ENCODE data around the gene ZNF366.

Gene ZNF366

DNA sequence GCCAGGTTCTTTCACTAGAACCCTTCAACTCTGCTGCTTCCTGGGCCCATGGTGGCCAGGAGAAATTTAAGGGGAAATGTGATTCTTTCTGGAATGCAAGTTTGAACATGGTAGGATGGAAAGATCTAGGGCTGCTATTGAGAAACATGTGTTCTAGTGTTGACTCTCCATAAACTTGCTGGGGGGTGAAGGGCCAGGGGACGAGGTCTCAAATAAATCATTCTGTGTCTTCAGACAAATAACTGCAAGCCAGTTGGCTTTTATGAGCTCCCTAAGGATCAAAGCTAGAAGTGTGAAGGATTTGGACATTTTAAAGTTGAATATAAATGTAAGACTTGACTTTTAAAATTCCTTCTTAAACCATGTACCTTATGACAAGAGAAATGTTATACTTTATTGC lies 78.5 kb downstream of the ZNF366 start:
- TF ChIP-seq, protein P1, sequence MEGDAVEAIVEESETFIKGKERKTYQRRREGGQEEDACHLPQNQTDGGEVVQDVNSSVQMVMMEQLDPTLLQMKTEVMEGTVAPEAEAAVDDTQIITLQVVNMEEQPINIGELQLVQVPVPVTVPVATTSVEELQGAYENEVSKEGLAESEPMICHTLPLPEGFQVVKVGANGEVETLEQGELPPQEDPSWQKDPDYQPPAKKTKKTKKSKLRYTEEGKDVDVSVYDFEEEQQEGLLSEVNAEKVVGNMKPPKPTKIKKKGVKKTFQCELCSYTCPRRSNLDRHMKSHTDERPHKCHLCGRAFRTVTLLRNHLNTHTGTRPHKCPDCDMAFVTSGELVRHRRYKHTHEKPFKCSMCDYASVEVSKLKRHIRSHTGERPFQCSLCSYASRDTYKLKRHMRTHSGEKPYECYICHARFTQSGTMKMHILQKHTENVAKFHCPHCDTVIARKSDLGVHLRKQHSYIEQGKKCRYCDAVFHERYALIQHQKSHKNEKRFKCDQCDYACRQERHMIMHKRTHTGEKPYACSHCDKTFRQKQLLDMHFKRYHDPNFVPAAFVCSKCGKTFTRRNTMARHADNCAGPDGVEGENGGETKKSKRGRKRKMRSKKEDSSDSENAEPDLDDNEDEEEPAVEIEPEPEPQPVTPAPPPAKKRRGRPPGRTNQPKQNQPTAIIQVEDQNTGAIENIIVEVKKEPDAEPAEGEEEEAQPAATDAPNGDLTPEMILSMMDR (conservative IDR thresholded peaks at IDR 0.05), result no peak
- H3K27ac ChIP-seq, result no peak overlapping the region

DNA sequence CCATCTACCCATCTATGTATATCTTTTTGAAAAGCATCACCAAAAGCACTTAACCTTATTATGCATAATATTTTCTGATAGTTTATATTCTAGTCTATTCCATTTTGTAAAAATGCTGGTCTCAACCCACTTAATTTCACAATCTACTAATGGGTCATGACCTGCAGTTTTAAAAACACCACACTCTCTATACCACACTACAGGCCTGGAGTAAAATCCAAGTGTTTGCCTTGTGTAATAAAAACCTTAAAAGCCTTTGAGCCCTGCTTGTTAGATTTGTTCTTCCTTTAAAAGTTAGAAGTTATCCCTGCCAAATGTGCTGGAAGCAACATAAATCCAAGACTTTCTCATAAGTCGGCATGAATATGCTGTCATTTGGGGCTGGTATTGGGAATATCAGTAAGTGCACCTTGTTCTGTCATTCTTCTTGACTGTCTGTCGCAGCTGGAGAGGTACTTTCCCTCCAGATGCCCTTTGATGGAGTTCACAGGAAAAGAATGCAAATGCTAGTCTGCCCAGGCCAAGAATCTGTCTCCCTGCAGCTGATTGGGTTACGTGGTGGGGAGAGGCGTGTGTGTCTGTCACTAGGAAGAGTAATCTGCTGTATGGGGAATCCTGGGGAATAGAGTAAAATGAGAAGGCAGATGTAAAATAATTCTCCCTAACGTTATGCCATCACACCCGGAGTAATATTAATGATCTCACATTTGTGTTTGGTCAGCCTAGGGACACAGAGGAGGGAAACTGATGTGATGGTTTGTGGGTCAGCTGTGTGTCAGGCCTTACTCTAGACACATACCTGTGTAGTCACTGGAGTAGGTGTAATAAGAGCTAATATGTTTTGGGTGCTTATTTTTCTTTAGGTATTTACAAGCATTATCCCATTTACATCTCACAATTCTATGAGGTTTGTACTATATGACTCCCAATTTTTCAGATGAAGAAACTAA lies 79.4 kb downstream of the ZNF366 start:
- TF ChIP-seq, protein P1 (conservative IDR thresholded peaks at IDR 0.05), result no peak

DNA sequence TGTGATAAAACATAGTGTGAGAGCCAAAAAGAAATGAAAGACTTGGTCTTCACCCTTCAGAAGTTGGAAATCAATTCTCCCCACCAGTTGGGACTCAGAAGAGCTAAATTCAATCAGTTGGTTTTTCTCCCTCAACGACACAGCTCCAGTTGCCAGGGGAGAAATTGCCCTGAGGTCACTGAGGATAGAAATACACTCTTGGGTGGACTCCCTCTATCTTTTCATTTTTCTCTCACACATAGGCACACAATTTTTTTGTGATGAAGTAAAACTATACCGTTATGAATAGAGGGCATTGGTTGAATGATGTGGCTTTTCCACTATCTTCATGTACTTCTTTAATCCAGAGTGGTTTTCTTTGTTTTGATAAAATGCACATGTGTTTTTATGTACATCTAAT lies 80.2 kb downstream of the ZNF366 start:
- TF ChIP-seq, protein P1 (conservative IDR thresholded peaks at IDR 0.05), result no peak

More for the DNA sequence above, 79.4 kb downstream of the ZNF366 start:
- H3K27ac ChIP-seq, result no peak overlapping the region

DNA sequence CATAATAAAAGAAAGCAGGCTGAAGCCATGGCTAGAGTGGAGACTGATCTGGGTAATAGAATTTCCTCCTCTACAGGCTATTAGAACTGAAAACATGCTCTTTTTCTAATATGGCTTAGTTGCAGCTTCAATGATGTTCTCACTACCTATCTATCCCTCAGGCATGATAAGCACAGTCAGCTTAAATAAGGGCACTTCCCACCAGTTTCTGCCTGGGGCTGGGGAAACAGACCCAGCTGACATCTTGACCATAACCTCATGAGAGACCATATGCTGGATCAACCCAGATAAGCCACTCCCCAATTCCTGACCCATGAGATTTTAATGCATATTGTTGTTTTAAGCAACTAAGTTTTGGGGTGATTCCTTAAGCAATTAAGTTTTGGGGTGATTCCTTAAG lies 81.2 kb downstream of the ZNF366 start:
- TF ChIP-seq, protein P1 (conservative IDR thresholded peaks at IDR 0.05), result no peak
- no peak overlapping the region for H3K27ac ChIP-seq

More for the DNA sequence above, 80.2 kb downstream of the ZNF366 start:
- no peak overlapping the region for H3K27ac ChIP-seq

DNA sequence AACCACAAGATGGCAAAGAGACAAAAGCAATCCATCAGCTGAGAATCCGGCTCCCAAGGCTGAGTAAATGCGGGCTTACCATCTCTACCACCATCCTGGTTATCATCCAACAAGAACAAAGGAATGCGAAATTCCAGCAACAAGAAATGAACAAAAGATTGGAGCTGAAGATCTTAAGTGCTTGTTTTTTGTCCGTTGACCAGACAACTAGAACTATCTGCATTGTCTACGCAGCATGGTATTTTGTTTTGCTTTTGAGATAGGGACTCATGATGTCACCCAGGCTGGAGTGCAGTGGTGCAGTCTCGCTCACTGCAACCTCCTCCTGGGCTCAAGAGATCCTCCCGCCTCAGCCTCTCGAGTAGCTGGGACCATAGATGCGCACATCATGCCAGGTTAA lies 88.9 kb downstream of the ZNF366 start:
- TF ChIP-seq, protein P1 (conservative IDR thresholded peaks at IDR 0.05), result no peak
- H3K27ac ChIP-seq, result no peak overlapping the region

DNA sequence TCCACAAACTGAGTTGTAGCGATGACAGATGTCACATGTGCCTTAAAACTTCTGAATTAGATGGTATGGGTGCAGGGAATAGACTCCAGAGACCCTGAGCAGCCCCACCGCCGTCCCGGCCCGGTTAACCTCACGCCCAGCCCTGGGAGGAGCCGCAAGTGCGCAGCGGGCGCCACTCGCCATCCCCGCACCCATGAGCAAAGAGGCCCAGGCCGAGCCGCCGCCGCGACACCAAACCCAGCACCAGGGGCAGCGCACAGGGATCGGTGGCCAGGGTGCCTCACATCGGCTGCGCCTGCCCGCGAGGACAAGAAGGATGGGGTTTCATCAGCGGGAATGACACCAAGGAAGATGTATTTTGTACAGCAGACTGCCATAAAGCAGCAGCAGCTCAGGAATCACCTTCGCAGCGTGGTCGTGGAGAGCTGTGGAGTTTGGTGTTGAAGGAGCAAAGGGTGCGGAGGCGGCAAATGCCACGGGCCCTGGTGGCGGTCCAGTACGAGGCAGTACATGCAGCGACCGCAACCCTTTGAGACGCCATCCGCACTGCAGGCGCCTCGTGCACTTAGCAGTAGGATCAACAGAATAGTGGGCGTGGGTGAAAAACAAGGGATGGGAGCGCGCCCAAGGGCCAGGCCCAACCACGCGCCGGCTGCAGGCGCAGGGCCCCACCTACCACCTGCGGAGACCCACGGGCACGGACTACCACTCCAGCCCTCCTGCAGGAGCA lies 89.7 kb downstream of the ZNF366 start:
- TF ChIP-seq, protein P1 (conservative IDR thresholded peaks at IDR 0.05), result no peak
- H3K27ac ChIP-seq, result no peak overlapping the region

DNA sequence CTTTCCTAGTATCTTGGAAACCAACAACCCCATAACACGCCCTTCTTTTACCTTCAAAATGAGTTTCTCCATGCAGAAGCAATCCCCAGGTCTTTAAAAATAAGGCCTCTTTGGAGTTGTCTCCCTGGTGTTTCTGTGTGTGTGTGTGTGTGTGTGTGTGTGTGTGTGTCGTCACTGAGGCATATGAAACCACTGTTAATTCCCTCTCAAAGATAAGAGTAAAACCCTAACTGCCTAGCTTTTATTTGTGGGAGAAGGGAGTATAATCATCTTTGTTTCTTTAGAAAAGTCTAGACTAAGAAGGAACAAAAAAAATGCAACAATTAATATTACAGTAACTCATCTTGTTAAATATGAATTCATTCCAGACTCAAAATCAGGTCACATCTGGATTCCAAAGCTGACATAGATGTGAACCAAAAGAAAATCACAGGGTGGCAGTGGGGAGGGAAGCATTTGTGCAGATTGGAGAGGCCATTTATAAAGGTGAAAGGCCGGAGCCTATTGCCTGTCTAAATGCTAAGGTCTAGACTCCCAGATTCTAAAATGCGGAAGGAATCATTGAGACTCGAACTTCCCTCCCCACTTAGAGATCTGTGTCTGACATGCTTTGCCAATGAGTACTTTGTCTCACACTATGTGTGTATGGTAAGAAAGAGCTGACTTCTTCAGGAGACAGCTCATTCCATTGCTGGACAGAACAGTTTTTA lies 91.4 kb downstream of the ZNF366 start:
- no peak overlapping the region for H3K27ac ChIP-seq
- TF ChIP-seq, protein P1 (conservative IDR thresholded peaks at IDR 0.05), result no peak
